Hematopoietic multipotent progenitor cell treated with erythropoietin and hydrocortisone succinate and interleukin-3 and kit ligand, for 4 days (in vitro differentiated cells): ENCODE data around the gene PIAS4.

Source experiments
- DNase-seq: peaks from one replicate; pipeline ENCODE4 v3.0.0-alpha.2; 2015

PIAS4 gene

DNA sequence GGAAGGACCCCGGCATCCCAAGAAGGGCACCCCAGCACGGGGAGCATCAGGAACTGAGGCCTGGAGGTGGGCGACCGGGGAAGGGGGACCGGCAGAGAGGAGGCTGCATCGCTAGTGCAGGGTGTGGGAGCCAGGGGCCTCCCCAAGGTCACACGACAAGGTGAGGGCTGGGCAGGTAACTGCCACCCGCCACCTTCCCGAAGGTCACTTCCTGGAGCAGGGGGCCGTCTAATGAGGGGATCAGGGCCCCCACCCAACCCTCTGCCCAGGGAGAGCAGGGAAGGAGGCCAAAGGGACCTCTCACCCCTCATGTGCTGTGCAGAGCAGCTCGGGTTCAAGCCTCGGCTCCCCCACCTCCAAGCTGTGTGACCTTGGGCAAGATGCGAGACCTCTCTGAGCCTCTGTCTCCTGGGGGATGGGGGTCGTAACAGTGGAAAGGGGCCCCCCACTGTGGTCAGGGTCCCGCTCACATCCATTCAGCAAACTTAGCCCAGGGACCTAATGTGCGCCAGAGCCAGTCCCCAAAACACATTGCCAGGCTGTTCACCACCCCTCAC is 53.2 kb downstream of the PIAS4 start:
- DNase-seq, result no peak

DNA sequence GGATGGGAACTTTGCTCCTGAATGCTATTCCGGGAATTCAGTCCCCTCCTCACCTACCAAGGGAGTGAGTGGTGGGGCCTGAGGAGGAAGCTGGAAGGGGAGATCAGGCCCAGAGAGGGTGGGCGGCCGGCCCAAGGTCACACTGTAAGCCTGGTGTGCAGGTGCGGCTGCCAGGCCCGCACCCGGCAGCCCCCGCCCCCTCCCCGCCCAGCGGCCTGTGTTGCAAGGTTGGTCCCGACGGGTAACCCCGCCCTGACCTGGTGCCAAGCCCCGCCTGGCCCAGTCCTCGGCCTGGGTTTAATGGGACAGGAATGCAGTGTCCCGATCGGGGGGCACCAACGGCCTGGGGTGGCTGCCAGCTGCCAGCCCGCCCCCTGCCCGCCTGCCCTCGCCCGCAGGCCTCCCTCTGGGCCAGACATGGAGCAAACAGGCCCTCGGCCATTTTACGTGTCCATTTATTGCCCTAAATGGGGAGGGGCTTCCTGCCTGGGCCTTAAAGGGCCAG is 53.7 kb downstream of the PIAS4 start:
- peak; percentile 56 for DNase-seq

DNA sequence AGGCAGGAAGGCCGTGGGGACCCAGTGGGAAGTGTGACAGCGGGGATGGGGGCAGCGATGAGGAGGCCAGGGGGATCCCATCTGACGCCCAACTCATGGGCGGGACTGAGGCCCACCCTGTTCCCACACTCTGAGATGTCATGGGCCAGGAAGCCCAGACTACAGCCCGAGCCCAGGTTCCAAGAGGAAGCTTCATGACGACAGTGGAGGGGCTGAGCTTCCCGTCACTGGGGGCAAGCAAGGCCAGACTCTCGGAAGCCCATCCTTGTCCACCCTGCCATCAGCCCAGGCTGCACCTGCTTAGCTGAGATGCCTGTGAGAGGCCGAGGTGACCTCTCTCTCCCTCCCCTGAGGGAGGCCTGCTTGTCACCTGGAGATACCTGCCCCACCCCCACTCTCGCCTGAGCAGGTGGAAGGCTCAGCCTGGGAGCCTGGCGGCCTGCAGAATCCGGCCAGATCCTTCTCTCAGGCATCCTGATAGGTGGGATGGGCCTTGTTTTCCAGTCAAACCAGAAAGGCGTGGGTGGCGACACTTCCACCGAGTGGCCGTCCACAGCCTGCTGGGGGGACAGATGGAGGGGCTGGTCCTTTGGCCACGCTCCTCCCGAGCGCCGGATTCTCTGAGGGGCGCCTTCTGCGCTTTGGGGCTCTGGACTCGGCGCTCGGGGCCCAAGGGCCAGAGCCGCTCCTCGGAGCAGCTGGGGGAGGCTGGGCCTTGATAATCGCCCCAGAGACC is 54.3 kb downstream of the PIAS4 start:
- no peak for DNase-seq

DNA sequence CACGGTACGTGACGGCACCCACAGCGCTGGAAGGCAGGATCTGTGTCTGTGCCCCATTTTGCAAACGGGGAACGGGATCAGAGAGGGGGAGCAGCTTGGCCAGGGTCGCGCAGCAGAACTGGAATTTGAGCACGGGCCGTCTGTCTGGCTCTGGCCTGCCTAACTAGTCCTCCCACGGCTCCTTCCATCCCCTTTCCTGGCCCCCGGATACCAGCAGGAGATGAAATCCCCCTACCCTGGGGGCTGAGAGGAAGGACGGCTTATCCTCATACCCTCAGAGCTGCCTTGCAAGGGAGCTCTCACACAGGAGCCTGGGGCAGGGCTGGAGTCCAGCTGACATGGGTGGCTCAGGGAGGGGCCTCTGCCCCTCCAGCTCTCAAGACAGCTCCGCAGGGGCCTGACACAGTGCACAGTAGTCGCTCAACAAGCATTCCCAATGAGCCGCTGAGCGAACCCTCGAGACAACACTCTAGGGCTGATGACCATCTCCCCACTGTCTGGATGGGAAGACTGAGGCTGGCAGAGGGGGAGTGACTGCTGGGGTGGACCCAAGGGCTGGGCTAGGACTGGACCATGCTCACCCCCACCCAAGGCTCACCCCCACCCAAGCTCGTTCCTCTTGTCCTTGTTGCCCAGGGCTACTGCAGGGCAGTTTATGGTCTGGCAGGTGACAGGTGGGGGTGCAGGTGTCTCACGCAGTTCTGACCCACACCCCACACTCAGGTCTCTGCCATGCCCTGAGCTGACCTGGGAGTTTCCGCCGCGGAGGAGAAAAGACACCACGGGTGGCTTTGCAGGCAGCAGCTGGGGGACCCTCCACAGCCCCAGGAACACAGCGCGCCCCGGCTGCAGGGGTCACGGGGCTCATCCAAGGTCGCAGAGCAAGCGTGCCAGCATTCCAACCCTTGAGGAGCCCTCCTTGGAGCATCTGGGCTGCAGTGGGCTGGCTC is 55.2 kb downstream of the PIAS4 start:
- DNase-seq, result no peak

DNA sequence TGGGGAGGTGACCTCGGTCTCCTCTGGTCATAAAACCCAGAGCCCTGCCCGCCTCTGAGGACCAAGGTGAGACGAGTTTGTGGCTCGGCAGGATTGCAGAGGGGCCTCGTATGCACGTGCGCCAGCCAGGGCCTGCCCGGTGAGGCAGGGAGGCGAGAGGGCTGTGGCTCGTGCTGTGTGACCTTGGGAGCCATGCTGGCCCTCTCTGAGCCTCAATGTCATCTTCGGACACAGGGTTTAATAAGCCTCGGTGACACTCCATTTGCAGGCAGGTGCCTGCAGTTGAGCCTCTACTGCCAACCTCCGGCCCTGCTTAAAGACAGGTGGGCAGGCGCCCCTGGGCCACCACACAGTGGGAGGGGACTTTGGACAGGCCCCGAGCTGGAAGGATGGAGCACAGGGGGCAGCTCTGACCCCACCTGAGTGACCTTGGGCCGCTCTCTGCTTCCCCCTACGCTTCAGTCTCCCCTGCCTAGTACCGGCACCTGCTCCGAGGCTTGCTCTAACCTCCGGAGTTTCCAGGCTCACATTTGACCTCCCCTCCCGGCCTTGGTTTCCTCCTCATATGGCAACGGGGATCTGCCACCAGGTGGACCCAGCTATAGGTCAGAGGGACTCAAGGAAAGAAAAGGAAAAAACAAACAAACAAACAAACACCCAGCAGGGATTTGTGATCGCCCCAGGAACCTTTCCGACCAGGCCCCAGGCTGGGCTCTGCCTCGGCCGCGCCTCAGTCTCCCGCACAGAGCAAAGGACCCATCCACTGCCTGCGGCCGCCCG is 56.0 kb downstream of the PIAS4 start:
- no peak for DNase-seq

DNA sequence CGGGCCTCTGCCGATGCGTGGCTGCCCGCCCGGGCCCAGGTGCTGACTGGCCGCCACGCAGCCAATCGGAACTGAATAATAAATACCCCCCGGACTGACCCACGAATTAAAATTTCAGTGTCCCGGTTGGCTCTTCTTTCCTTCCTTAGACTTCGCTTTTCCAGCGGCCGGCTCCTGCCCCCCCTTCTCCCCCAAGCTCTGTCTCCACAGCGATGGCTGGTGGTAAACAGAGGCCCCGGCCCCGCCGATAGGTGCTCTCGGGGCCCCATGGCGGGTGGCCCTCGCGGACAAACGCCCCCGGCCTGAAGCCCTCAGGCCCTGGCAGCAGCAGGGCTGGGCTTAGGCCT is 56.6 kb downstream of the PIAS4 start:
- no peak for DNase-seq

DNA sequence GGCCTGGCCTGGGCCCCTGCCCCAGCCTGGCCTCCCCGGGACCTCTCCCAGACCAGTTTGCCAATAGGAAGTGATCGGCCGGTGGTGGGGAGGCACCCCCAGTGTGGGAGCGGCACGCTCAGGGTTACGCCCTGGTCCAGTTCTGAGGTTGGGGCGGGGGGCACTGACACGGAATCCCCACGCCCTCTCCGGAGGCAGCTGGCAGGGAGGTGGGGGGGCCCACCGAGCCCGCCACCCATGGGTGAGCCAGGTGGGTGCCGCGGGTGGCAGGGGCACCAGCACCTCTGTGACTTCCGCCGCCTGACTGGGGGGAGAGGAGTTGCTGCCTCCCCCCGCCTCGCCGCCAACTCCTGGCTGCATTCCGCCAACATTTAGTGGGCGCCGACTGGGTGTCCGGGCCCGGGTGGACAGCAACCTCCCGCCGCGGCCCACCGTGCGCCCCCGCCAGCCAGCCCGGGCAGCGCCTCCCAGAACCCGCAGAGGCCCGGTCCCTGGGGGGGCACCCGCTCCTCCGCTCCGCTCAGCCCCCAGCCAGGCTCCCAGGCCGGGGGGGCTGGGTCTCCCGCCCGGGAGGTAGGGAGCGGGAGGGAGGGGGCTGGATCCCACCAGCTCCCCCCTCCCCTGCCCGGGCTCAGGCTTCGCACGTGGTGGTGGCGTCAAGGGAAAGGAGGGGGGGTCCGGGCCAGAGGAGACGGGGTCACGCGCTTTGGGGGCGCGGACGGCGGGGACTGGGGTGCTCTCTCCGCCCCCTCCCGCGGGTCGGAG is 57.1 kb downstream of the PIAS4 start:
- DNase-seq, result peak; percentile 76

DNA sequence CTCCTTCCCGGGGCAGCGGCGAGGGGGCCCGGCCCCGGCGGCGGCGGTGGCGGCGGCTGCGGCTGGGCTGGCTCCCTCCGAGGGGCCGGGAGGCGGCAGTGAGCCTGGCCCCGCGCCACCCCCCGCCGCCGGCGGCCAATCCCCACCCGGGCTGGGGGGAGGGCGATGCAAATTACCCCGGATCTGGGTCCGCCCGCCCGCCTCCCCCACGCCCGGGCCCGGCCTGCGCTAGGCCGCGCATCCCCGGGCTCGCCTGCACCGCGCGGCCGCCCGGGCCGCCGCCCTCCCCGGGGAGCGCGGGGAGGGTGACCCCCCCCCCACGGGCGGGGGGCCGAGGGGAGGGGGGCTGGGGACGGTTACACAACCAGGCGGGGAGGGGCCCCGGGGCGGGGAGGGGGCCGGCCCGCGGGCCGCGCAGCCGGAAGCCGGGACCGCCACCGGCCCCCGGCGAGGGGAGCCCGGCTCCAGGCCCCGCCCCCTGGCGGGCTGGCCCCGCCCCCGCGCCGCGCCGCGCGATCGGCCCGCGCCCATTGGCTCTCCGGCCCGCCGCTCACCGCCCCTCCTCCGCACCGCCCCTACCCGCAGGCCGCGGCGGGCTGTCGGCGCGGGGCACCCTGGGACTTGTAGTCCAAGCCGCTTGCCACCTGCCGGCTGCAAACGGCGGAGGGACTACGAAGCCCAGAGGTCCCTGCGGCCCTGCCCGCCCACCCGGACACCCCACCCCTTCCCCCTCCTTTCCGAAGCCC is 58.1 kb downstream of the PIAS4 start:
- DNase-seq, result peak; percentile 99

DNA sequence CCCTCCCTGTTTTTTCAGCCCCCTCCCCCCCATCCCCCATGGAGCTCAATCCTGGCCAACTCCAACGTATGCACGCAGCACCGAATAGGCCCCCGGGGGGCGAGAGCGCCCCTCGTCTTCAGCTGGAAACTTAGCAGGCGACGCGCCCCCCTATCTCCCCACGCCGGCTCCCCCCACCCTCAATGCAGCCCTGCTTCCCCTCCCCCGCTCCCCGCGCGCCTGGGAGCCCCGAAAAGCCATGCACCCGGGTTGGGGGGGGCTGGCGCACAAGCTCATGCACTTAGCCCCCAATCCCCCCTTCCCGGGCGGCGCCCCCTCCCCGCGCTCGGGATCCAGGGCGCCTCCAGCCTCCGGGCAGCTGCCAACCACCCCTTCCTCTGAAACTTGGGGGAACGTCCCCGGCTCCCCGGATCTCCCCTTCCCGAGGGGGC is 58.7 kb downstream of the PIAS4 start:
- no peak for DNase-seq

DNA sequence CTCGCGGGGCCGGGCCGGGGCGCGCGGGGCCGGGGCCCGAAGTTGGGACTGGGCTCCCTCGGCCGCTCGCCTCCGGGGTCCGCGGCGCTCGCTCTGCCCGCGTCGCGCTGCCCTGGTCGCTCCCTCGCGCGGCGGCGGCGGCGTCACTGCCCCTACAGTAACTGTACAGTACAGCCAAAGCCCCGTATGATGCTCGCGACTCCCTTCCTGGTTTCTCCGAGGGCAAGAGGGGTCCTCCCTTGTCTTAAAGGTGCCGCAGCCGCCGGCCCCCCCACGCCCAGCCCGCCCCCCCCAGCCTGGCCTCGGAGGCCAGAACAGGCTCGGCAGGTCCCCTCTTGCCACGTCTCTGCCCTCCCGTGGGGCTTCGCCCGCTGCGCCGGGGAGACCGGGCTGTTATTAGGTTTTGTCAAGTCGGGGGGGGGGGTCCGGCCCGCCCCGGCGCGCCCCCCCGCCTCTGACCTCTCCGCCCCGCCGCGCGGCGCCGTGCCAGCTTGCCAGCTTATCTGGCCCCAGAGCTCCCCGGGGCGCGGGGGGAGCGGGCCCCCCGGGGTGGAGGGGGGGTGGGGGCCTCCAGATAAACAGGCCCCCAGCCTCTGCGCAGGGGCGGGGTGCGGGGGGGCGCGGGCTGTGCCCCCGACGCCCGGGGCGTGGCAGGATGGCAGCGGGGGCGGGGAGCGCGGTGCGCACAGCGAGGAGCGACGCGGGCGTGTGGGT is 59.3 kb downstream of the PIAS4 start, which contains the start of gene ZBTB7A:
Gene ZBTB7A, minus strand, starts transcription at position 218 of the 714 bp plus-strand sequence. CDS start 11,667 bp downstream, outside the sequence.
- peak; percentile 98 for DNase-seq

DNA sequence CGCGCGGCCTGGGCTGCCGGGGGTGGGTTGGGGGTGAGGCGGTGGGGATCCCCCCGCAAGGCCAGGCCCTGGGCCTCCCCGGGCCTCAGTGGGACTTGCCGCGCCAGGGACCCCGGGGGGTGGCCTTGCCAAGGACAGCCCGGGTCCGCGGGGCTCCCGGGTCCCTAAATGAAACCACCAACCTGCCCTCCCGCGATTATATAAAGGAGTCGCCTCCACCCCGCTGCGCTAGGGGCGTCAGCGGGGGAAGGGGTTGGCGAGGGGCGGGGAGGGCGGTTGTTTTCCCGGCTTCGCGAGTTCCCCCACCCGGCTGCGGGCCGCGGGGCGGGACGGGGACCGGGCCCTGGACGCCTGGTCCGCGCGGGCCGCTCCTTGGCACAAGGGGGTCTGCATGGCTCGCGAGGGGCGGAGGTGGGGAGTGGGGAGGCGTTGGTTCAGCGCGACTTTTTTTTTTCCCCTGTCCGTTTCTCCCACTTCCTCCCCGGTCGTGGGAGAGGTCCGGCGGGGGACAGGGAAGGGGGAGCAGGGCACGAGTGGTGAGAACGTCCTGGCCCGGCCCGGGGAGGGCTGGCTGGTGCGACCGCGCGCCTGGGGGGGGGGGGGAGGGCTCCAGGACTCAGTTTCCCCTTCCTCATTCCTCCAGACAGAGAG is 60.0 kb downstream of the PIAS4 start:
- peak; percentile 88 for DNase-seq

DNA sequence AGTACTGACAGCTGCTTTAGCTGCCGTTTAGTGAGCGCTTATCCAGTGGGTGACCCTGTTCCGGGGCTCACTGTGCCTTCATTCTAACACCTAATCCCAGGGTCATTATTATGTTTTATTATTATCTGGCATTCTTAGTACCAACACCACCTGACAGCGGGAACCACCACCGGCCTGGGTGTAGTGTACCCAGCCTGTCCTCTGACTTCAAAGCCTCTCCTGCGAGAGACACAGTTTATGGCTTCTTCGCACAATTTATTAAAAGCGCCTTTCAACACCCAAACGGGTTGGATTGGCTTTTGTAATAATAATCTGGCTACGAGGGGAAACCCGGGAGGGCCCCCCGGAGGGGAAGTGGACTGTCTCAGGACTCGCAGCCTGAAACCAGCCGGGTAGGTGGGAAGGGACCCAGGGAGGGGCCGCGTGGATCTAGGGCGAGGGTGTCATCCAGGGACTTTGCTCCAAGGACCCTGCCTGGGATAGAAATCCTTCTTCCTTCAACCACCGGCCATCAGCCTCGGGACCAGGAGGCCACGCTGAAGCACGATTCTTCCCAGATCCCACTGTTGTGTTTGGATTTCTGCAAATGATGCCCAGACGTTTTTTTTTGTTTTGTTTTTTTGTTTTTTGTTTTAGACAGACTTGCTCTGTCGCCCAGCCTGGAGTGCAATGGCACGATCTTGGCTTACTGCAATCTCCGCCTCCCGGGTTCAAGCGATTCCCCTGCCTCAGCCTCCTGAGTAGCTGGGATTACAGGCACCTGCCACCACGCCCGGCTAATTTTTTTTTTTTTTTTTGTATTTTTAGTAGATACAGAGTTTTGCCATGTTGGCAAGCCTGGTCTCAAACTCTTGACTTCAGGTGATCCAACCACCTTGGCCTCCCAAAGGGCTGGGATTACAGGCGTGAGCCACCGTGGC is 60.8 kb downstream of the PIAS4 start:
- peak; percentile 56 for DNase-seq

DNA sequence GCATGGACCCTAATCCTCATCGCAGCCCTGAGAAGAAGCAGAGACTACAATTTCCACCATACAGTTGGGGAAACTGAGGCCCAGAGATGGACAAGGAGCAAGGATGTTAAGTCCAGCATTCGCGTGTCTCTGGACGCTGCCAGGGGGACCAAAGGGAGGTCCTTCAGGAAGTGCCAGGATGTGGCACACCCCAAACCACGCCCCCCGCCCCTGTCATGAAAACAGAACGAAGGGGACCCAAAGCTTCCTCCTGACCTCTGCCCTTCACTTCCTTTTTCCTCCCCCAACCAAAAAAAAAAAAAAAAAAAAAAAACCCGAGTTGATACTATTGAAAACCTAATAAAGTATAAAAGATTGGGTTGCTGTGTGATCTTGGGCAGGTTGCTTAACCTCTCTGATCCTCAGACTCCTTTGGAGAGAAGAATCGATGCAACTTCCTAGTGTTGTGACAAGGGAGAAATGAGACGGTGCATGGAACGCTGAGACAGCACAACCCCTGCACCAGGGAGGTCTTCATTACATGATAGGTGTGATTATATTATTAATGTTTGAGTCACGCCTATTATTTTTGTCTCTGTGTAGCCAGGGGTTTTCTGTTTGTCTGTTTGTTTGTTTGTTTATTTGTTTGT is 61.9 kb downstream of the PIAS4 start:
- DNase-seq, result peak; percentile 86

DNA sequence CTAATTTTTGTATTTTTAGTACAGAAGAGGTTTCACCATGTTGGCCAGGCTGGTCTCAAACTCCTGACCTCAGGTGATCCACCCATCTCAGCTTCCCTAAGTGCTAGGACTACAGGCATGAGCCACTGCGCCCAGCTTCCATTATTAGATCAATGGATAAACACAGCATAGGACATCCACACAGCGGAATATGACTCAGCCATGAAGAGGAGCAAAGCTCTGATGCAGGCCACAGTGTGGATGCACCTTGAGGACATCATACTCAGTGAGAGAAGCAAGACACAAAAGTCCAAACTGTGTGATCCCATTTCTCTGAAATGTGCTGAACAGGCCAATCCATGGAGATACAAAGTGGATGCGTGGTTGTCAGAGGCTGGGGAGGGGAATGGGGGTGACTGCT is 64.1 kb downstream of the PIAS4 start:
- no peak for DNase-seq

DNA sequence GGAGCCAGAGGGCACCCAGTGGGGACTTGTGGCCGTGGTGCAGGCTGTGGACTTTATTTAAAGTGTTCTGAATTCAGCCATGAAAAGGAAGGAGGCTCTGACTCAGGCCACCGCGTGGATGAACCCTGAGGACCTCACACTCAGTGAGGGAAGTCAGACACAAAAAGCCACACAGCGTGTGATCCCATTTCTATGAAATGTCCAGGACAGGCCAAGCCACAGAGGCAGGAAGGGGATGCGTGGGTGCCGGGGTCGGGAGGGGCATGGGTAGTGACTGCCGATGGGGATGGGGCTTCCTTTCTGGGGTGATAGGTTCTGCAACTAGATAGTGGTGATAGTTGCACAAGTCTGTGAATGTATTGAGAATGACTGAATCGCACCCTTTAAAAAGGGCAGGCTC is 67.8 kb downstream of the PIAS4 start:
- peak; percentile 68 for DNase-seq

DNA sequence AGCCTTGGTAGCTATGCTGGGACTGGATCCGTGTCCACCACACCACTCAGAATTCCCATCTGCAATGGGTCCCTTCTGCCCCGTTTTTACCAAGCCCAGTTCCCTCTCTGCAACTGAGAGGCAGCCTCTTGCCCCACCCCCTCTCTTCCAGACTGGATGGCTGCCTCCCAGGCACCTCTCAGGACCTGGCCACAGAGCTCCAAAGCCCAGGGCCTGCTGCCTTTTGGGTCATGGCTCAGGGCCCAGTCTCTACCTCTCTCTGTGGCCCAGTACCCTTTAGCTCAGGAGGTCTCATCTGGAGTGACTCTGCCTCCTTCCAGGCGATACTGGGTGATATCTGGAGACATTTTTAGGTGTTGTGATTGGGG is 69.5 kb downstream of the PIAS4 start:
- no peak for DNase-seq

DNA sequence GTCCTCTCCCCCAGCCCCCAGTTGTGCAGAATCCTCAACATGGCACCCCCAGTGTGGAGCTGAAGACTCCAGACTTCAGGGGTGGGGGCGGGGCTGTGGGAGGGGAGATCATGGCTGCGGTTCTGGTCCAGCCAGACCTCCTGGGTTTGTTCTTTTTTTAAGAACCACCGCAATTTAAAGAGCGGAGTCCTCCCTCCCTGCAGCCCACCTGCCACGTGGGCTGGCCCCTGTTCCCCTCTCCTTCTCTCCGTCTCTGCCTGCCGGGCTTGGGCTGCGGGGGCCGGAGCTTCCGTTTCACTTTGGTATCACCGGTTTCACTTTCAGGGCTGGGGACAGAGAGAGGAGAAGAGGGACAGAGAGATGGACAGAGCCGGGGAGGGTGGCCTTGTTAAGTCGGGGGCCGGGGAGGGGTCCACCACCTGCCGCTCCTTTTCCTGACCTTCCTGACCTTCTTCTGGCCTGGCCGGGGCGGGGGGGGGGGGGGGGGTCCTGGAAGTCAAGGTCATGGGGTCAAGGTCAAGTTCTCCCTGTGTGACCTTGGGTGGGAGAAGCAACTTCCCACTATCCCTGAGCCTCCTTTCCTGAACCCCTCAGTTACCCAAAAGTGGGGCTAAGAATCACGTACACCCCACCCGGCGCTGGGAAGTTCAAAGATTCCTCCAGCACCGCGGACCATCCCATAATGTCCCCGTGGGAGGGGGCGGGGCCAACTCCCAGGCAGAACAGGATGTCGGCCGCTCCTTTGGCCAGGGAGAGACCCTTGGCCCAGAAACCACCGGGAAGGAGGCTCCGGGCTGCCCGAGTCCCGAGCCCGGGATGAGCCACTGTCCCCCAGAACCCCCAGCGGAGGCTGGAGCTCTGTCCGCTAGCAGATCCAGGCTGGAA is 70.5 kb downstream of the PIAS4 start:
- peak; percentile 82 for DNase-seq
